ENCODE results near the gene DNAJC2. TPM values are rescaled to one million over a fixed set of nuclear protein-coding genes. Genes with fewer than 3 reads are reported as not detected.

Gene DNAJC2
- total RNA-seq, 6 experiments from 2014 or later, result 23.9 to 28.2 (median 25.5) TPM

- TF ChIP-seq, protein P1, sequence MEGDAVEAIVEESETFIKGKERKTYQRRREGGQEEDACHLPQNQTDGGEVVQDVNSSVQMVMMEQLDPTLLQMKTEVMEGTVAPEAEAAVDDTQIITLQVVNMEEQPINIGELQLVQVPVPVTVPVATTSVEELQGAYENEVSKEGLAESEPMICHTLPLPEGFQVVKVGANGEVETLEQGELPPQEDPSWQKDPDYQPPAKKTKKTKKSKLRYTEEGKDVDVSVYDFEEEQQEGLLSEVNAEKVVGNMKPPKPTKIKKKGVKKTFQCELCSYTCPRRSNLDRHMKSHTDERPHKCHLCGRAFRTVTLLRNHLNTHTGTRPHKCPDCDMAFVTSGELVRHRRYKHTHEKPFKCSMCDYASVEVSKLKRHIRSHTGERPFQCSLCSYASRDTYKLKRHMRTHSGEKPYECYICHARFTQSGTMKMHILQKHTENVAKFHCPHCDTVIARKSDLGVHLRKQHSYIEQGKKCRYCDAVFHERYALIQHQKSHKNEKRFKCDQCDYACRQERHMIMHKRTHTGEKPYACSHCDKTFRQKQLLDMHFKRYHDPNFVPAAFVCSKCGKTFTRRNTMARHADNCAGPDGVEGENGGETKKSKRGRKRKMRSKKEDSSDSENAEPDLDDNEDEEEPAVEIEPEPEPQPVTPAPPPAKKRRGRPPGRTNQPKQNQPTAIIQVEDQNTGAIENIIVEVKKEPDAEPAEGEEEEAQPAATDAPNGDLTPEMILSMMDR (IDR thresholded peaks at IDR 0.05), result no peak
- Mint-ChIP-seq H3K4me1 (ENCODE audit: low read depth) (peaks cover 16% of the 10 kb centered on the region), H3K9me3 (no peaks in the 10 kb centered on the region), H3K4me3 (no peak overlapping the region), H3K27ac (no peak overlapping the region), H3K27me3 (ENCODE audit: insufficient read depth) (peaks cover 2% of the 10 kb centered on the region; the same call in 1 of the 2 replicates), H3K36me3 (ENCODE audit: low read depth) (peaks cover 43% of the 10 kb centered on the region)
- no peak for DNase-seq
Measured at GRCh38 chr7:103338864-103339263, 5.7 kb downstream of the DNAJC2 start.

GRCh38 chr7:103336761-103337160 is 7.8 kb downstream of the DNAJC2 start:
- no peak overlapping the region for H3K27ac Mint-ChIP-seq
- DNase-seq, result no peak
- H3K4me1 Mint-ChIP-seq (ENCODE audit: low read depth), result peaks cover 12% of the 10 kb centered on the region
- peaks cover 46% of the 10 kb centered on the region for H3K36me3 Mint-ChIP-seq (ENCODE audit: low read depth)
- H3K9me3 Mint-ChIP-seq, result no peaks in the 10 kb centered on the region
- H3K4me3 Mint-ChIP-seq, result no peak overlapping the region
- TF ChIP-seq, protein P1 (IDR thresholded peaks at IDR 0.05), result no peak
- H3K27me3 Mint-ChIP-seq (ENCODE audit: insufficient read depth), result peaks cover 2% of the 10 kb centered on the region; the same call in 1 of the 2 replicates

DNA sequence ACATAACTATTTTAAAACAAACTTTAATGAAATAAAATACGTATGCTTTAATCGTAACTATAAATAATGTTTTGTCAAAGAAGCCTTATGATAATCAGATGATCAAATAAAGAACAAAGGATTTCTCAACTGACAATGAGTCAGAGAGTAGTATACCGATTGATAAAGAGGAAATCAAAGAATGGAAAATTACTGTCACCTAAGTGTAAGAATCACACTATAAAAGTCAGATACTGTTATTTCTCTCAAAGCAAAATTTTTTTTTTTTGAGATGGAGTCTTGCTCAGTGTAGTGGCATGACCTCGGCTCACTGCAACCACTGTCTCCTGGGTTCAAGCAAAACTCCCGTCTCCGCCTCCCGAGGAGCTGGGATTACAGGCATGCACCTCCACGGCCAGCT is 18.8 kb downstream of the DNAJC2 start:
- Mint-ChIP-seq H3K27me3 (ENCODE audit: insufficient read depth) (no peaks in the 10 kb centered on the region), H3K4me3 (no peak overlapping the region), H3K9me3 (no peaks in the 10 kb centered on the region), H3K36me3 (ENCODE audit: low read depth) (peaks cover 14% of the 10 kb centered on the region), H3K4me1 (ENCODE audit: low read depth) (no peaks in the 10 kb centered on the region), H3K27ac (no peak overlapping the region)
- TF ChIP-seq, protein P1 (IDR thresholded peaks at IDR 0.05), result no peak
- DNase-seq, result no peak

DNA sequence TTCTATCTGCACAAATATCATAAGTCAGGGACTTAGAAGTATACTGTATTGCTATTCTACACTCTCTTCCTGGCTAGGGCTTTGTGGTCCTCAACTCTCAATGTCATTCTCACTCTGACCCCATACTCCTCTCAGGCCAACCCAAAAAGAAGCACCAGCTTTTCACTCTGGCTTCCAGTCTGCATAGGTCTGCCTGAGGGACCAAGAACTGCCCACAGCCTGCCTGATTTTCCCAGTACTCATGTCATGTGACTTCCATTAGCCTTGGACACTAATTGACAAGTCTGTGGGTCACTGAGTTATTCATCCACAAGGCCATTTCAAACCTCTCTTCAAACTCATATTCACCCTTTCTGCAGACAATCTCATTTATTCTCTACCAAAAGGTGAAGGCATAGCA is 27.6 kb downstream of the DNAJC2 start:
- no peaks in the 10 kb centered on the region for H3K4me1 Mint-ChIP-seq (ENCODE audit: low read depth)
- peaks cover 47% of the 10 kb centered on the region for H3K36me3 Mint-ChIP-seq (ENCODE audit: low read depth)
- no peak overlapping the region for H3K27ac Mint-ChIP-seq

DNA sequence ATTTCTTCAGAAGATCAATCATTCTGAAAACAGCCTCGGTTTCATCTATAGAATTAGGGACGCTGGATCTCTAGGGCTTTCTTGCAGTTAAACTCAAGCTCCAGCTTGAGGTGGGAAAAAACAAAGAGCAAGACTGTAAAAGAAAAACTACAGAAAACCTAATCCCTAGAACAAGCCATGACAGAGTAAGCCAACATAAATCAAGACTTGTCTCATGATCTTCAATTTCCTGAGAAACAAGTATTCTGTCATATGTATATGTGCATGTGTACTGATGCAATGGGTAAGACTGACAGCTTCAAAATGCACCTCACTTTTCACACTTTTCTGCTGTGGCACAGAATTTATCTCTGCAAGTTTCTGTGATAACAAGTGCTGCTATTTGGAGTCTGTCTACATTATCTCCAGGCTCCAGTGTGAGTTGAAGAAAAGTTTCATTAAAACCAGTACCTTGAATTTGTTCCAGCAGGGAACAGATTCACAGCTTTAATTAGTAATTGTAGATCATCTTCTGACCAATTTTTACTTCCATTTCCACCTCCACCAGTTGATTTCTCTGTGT is 28.1 kb downstream of the DNAJC2 start:
- H3K9me3 Mint-ChIP-seq, result no peaks in the 10 kb centered on the region
- H3K4me1 Mint-ChIP-seq (ENCODE audit: low read depth), result no peaks in the 10 kb centered on the region
- TF ChIP-seq, protein P1 (IDR thresholded peaks at IDR 0.05), result no peak
- no peak overlapping the region; the same call in 1 of the 2 replicates for H3K4me3 Mint-ChIP-seq
- no peak for DNase-seq
- H3K36me3 Mint-ChIP-seq (ENCODE audit: low read depth), result peaks cover 47% of the 10 kb centered on the region
- no peaks in the 10 kb centered on the region for H3K27me3 Mint-ChIP-seq (ENCODE audit: insufficient read depth)
- no peak overlapping the region for H3K27ac Mint-ChIP-seq

More for the DNA sequence above, 27.6 kb downstream of the DNAJC2 start:
- Mint-ChIP-seq H3K27me3 (ENCODE audit: insufficient read depth) (no peaks in the 10 kb centered on the region), H3K4me3 (no peak overlapping the region; the same call in 1 of the 2 replicates), H3K9me3 (no peaks in the 10 kb centered on the region)
- DNase-seq, result no peak
- TF ChIP-seq, protein P1 (IDR thresholded peaks at IDR 0.05), result no peak

Measured in HFFc6 (cell line).